GM23338 (cell line): Measurements from ENCODE around the gene CPEB2. TPM values are rescaled to one million over a fixed set of nuclear protein-coding genes. Genes with fewer than 3 reads are reported as not detected.

Experiments
- ATAC-seq: fragments of 200-7000 bp; cut with Tn5 transposase; 3 replicates; pipeline ENCODE4 v1.9.1; 2020
- DNase-seq: peaks from one replicate; pipeline ENCODE4 v3.0.0-alpha.2; 2015; ENCODE audit warnings: low spot score
- H2AFZ ChIP-seq: fragments of 200-600 bp; sonication (generic); 2 replicates; pipeline ENCODE4 v1.8.0; 2016; ENCODE audit warnings: antibody characterized with exemption, mild to moderate bottlenecking, moderate library complexity
- H3F3A ChIP-seq: fragments of 200-600 bp; sonication (generic); replicated peaks from 2 replicates; pipeline ENCODE4 v1.8.0; 2017; ENCODE audit warnings: antibody characterized with exemption, mixed run types, low read depth
- H3K27ac ChIP-seq: fragments of 200-600 bp; sonication (generic); 2 replicates; pipeline ENCODE4 v1.6.1; 2016; ENCODE audit warnings: low read depth
- H3K27me3 ChIP-seq: fragments of 200-600 bp; sonication (generic); 2 replicates; pipeline ENCODE4 v1.8.0; 2016; ENCODE audit warnings: mild to moderate bottlenecking, mixed run types, moderate library complexity; ENCODE audit not compliant: insufficient read depth
- H3K36me3 ChIP-seq: fragments of 200-600 bp; sonication (generic); 2 replicates; pipeline ENCODE4 v1.8.0; 2016; ENCODE audit warnings: mild to moderate bottlenecking; ENCODE audit not compliant: insufficient read depth
- H3K4me1 ChIP-seq: fragments of 200-600 bp; sonication (generic); 2 replicates; pipeline ENCODE4 v1.8.0; 2016; ENCODE audit warnings: mild to moderate bottlenecking, moderate library complexity; ENCODE audit not compliant: insufficient read depth
- H3K4me2 ChIP-seq: fragments of 200-600 bp; sonication (generic); 2 replicates; pipeline ENCODE4 v1.7.1; 2017; ENCODE audit warnings: mixed run types
- H3K4me3 ChIP-seq: fragments of 200-600 bp; sonication (generic); 2 replicates; pipeline ENCODE4 v1.6.1; 2016; ENCODE audit warnings: mixed run types
- H3K79me2 ChIP-seq: fragments of 200-600 bp; sonication (generic); replicated peaks from 2 replicates; pipeline ENCODE4 v1.8.0; 2017; ENCODE audit warnings: mild to moderate bottlenecking; ENCODE audit not compliant: insufficient read depth
- H3K9me2 ChIP-seq: fragments of 200-600 bp; sonication (generic); 2 replicates; pipeline ENCODE4 v1.8.0; 2017; ENCODE audit not compliant: insufficient read depth
- H4K20me1 ChIP-seq: fragments of 200-600 bp; sonication (generic); replicated peaks from 2 replicates; pipeline ENCODE4 v1.8.0; 2017; ENCODE audit warnings: mild to moderate bottlenecking; ENCODE audit not compliant: insufficient read depth
- H3K27ac Mint-ChIP-seq: 2 replicates; pipeline ENCODE4 v1.8.0; 2020; ENCODE audit warnings: inconsistent platforms, mild to moderate bottlenecking, moderate library complexity, mixed read lengths
- H3K27me3 Mint-ChIP-seq: 3 replicates; pipeline ENCODE4 v1.8.0; 2022; ENCODE audit warnings: low read depth, mild to moderate bottlenecking, moderate library complexity, mixed read lengths, inconsistent platforms; ENCODE audit not compliant: insufficient read depth, poor library complexity
- H3K36me3 Mint-ChIP-seq: 3 replicates; pipeline ENCODE4 v1.8.0; 2021; ENCODE audit warnings: low read depth, mild to moderate bottlenecking, inconsistent platforms, moderate library complexity, mixed read lengths
- H3K4me1 Mint-ChIP-seq: 3 replicates; pipeline ENCODE4 v1.8.0; 2020; ENCODE audit warnings: mild to moderate bottlenecking, inconsistent platforms, mixed read lengths
- H3K4me3 Mint-ChIP-seq: 3 replicates; pipeline ENCODE4 v1.8.0; 2021; ENCODE audit warnings: moderate library complexity, mild to moderate bottlenecking, inconsistent platforms, mixed read lengths
- H3K9me3 Mint-ChIP-seq: 3 replicates; pipeline ENCODE4 v1.8.0; 2020; ENCODE audit warnings: moderate library complexity, mild to moderate bottlenecking, inconsistent platforms, mixed read lengths
- CREB1 ChIP-seq: fragments of 250-450 bp; sonication (Bioruptor Pico); IDR thresholded peaks from 2 replicates; pipeline ENCODE4 v1.5.0; 2020; ENCODE audit warnings: low read depth, mild to moderate bottlenecking, moderate library complexity
- ETS1 ChIP-seq: IDR thresholded peaks from 2 replicates; pipeline ENCODE4 v1.6.1; 2016; ENCODE audit warnings: antibody characterized with exemption
- EZH2 ChIP-seq: fragments of 200-600 bp; sonication (generic); IDR thresholded peaks from one replicate; pipeline ENCODE4 v1.8.0; 2017; ENCODE audit warnings: antibody characterized with exemption, mild to moderate bottlenecking, low read depth; ENCODE audit not compliant: unreplicated experiment
- EZH2phosphoT487 ChIP-seq: fragments of 200-600 bp; sonication (generic); IDR thresholded peaks from one replicate; pipeline ENCODE4 v1.8.1; 2018; ENCODE audit warnings: antibody characterized with exemption; ENCODE audit not compliant: unreplicated experiment
- NANOG ChIP-seq: IDR thresholded peaks from 2 replicates; pipeline ENCODE4 v1.6.1; 2016; ENCODE audit warnings: antibody characterized with exemption, borderline replicate concordance
- REST ChIP-seq: IDR thresholded peaks from one replicate; pipeline ENCODE4 v1.6.1; 2018; ENCODE audit warnings: antibody characterized with exemption; ENCODE audit not compliant: unreplicated experiment
- STAT1 ChIP-seq: IDR thresholded peaks from one replicate; pipeline ENCODE4 v1.6.1; 2016; ENCODE audit warnings: antibody characterized with exemption; ENCODE audit not compliant: unreplicated experiment
- ZNF331 ChIP-seq: fragments of 250-450 bp; sonication (Bioruptor Pico); IDR thresholded peaks from 2 replicates; pipeline ENCODE4 v1.5.0; 2020; ENCODE audit warnings: low read depth, mild to moderate bottlenecking, moderate library complexity
- polyA plus RNA-seq: library from polyadenylated mRNA; unstranded; fragments of >200 nt; fragmentation: Nextera tagmentation; extraction: Ambion mirVana; gene quantifications from 2 replicates; pipeline ENCODE4 v1.2.1, GENCODE V29; 2016
- total RNA-seq: library from RNA; depleted of rRNA; stranded (reverse); fragments of >200 nt; shearing (Covaris generic); gene quantifications from 2 replicates; pipeline ENCODE4 v1.2.3, GENCODE V29; 2014

CPEB2 gene
- total and polyA plus RNA-seq, 2 experiments from 2014 or later, result 0.66 to 2.4 TPM

- Histone ChIP-seq H3K36me3 (no peaks in the 10 kb centered on the region), H3K4me2 (no peak overlapping the region), H4K20me1 (no peaks in the 10 kb centered on the region), H3K79me2 (no peaks in the 10 kb centered on the region), H3F3A (no peaks in the 10 kb centered on the region), H3K4me3 (no peak overlapping the region), H3K9me2 (no peaks in the 10 kb centered on the region), H3K27me3 (no peaks in the 10 kb centered on the region), H3K4me1 (no peaks in the 10 kb centered on the region), H3K27ac (no peak overlapping the region), H2AFZ (no peak overlapping the region)
- Mint-ChIP-seq H3K27me3 (no peaks in the 10 kb centered on the region), H3K27ac (no peak overlapping the region), H3K4me1 (peaks cover 10% of the 10 kb centered on the region), H3K36me3 (peaks cover 19% of the 10 kb centered on the region), H3K4me3 (no peak overlapping the region), H3K9me3 (no peaks in the 10 kb centered on the region)
- no peak for ATAC-seq
- no peak for DNase-seq
- TF ChIP-seq EZH2 (no peak), NANOG (no peak)
Measured at GRCh38 chr4:15037923-15038541, 35.8 kb downstream of the CPEB2 start.

- H2AFZ ChIP-seq, result no peak overlapping the region
- no peaks in the 10 kb centered on the region for H3K9me3 Mint-ChIP-seq
- H3K36me3 Mint-ChIP-seq, result no peaks in the 10 kb centered on the region
- peak; percentile 3 for DNase-seq
- ATAC-seq, result peak; percentile 44
- H3K79me2 ChIP-seq, result no peaks in the 10 kb centered on the region
- H3K4me2 ChIP-seq, result no peak overlapping the region
- peaks cover 10% of the 10 kb centered on the region for H3K4me1 Mint-ChIP-seq
- no peaks in the 10 kb centered on the region for H3F3A ChIP-seq
- no peaks in the 10 kb centered on the region for H3K36me3 ChIP-seq
- no peaks in the 10 kb centered on the region for H3K4me1 ChIP-seq
- H3K27ac Mint-ChIP-seq, result no peak overlapping the region
- H3K27me3 ChIP-seq, result no peaks in the 10 kb centered on the region
- no peaks in the 10 kb centered on the region for H3K27me3 Mint-ChIP-seq
- no peak overlapping the region for H3K4me3 Mint-ChIP-seq
- H3K9me2 ChIP-seq, result no peaks in the 10 kb centered on the region
- no peak for TF ChIP-seq ETS1
- no peak for TF ChIP-seq ZNF331 (CRISPR knock-in tag)
- no peak for TF ChIP-seq REST
- TF ChIP-seq NANOG, result no peak
- TF ChIP-seq EZH2phosphoT487, result no peak
- no peak for TF ChIP-seq CREB1 (CRISPR knock-in tag)
- TF ChIP-seq STAT1, result no peak
- no peak overlapping the region for H3K4me3 ChIP-seq
- H4K20me1 ChIP-seq, result no peaks in the 10 kb centered on the region
- no peak overlapping the region for H3K27ac ChIP-seq
Measured at GRCh38 chr4:15040916-15041463, 38.7 kb downstream of the CPEB2 start.
